PC-9 (cell line): ENCODE measurements around the gene STH. TPM values are rescaled to one million over a fixed set of nuclear protein-coding genes. Genes with fewer than 3 reads are reported as not detected.

Experiments used
- BruUV-seq: library from RNA; stranded (reverse); fragments of 400-500 nt; replicated peaks from 2 replicates; lab custom pipeline; 2021; lab: Mats Ljungman, UMichigan
- CTCF ChIA-PET: fragments of 300-600 bp; sonication (Branson Sonifier 250); formaldehyde crosslinking; loops from one replicate; lab custom pipeline; 2022; ENCODE audit warnings: antibody characterized with exemption; lab: Charles Lee
- POLR2A ChIA-PET: fragments of 300-600 bp; sonication (Branson Sonifier 250); formaldehyde crosslinking; loops from one replicate; lab custom pipeline; 2022; ENCODE audit warnings: antibody characterized with exemption; ENCODE audit not compliant: unreplicated experiment; lab: Charles Lee
- DNase-seq, 2 experiments: peaks; one replicate each; pipeline versions ENCODE4 v3.0.0 to v3.0.0-alpha.2; 2015 to 2022; ENCODE audit warnings: mixed read lengths in 1 of 2
- H2AFZ ChIP-seq: fragments of 200-600 bp; sonication (generic); 2 replicates; pipeline ENCODE4 v1.8.1; 2017; ENCODE audit warnings: antibody characterized with exemption
- H3F3A ChIP-seq: fragments of 200-600 bp; sonication (generic); 2 replicates; pipeline ENCODE4 v1.8.1; 2017; ENCODE audit warnings: antibody characterized with exemption, mild to moderate bottlenecking, low read depth; ENCODE audit not compliant: insufficient read depth
- H3K27ac ChIP-seq: fragments of 200-600 bp; sonication (generic); 2 replicates; pipeline ENCODE4 v1.6.1; 2016; ENCODE audit warnings: mixed run types
- H3K27me3 ChIP-seq: fragments of 200-600 bp; sonication (generic); 2 replicates; pipeline ENCODE4 v1.6.1; 2016; ENCODE audit warnings: low read depth, mixed run types; ENCODE audit not compliant: insufficient read depth
- H3K36me3 ChIP-seq: fragments of 200-600 bp; sonication (generic); 2 replicates; pipeline ENCODE4 v1.6.1; 2016; ENCODE audit warnings: low read depth, mixed run types
- H3K4me1 ChIP-seq: fragments of 200-600 bp; sonication (generic); replicated peaks from 2 replicates; pipeline ENCODE4 v1.6.1; 2016; ENCODE audit warnings: mixed run types; ENCODE audit not compliant: insufficient read depth
- H3K4me2 ChIP-seq: fragments of 200-600 bp; sonication (generic); 2 replicates; pipeline ENCODE4 v1.6.1; 2017; ENCODE audit warnings: mixed run types
- H3K4me3 ChIP-seq: fragments of 200-600 bp; sonication (generic); 2 replicates; pipeline ENCODE4 v1.6.1; 2016; ENCODE audit warnings: mixed run types
- H3K79me2 ChIP-seq: fragments of 200-600 bp; sonication (generic); 2 replicates; pipeline ENCODE4 v1.6.1; 2017; ENCODE audit warnings: low read depth, mixed run types
- H3K9me2 ChIP-seq: fragments of 200-600 bp; sonication (generic); 2 replicates; pipeline ENCODE4 v1.8.1; 2017; ENCODE audit warnings: mild to moderate bottlenecking; ENCODE audit not compliant: insufficient read depth
- H3K9me3 ChIP-seq: fragments of 200-600 bp; sonication (generic); 2 replicates; pipeline ENCODE4 v1.8.1; 2016; ENCODE audit warnings: low read depth; ENCODE audit not compliant: insufficient read depth
- H4K20me1 ChIP-seq: fragments of 200-600 bp; sonication (generic); 2 replicates; pipeline ENCODE4 v1.8.1; 2017; ENCODE audit not compliant: insufficient read depth
- CTCF ChIP-seq: fragments of 200-600 bp; sonication (generic); conservative IDR thresholded peaks from 2 replicates; pipeline ENCODE4 v1.6.1; 2017; ENCODE audit warnings: mixed run types, antibody characterized with exemption, mild to moderate bottlenecking, moderate library complexity
- EZH2 ChIP-seq: fragments of 200-600 bp; sonication (generic); IDR thresholded peaks from 2 replicates; pipeline ENCODE4 v1.8.0; 2017; ENCODE audit warnings: antibody characterized with exemption, low read depth
- intact Hi-C: fragments of 100-400 bp; cut with micrococcal nuclease; formaldehyde crosslinking; loops from one replicate; pipeline ENCODE4 v1.10.0; 2022; ENCODE audit not compliant: unreplicated experiment
- total RNA-seq: library from RNA; stranded (reverse); gene quantifications from 2 replicates; pipeline ENCODE4 v1.2.3, GENCODE V29; 2021

STH gene
- total RNA-seq, 1 experiment from 2014 or later = not detected

DNA sequence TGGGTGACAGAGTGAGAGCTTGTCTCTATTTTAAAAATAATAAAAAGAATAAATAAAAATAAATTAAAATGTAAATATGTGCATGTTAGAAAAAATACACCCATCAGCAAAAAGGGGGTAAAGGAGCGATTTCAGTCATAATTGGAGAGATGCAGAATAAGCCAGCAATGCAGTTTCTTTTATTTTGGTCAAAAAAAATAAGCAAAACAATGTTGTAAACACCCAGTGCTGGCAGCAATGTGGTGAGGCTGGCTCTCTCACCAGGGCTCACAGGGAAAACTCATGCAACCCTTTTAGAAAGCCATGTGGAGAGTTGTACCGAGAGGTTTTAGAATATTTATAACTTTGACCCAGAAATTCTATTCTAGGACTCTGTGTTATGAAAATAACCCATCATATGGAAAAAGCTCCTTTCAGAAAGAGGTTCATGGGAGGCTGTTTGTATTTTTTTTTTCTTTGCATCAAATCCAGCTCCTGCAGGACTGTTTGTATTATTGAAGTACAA is 8.5 kb downstream of the STH start:
- H3K27me3 ChIP-seq = no peaks in the 10 kb centered on the region
- H3K4me3 ChIP-seq = no peak overlapping the region
- no peaks in the 10 kb centered on the region for H3F3A ChIP-seq
- intact Hi-C loops = no loop called here
- H3K4me2 ChIP-seq = no peak overlapping the region
- no peaks in the 10 kb centered on the region for H3K9me3 ChIP-seq
- no peak for DNase-seq
- H4K20me1 ChIP-seq = no peaks in the 10 kb centered on the region; the same call in 1 of the 2 replicates
- no peaks in the 10 kb centered on the region for H3K9me2 ChIP-seq
- H3K4me1 ChIP-seq = no peaks in the 10 kb centered on the region
- TF ChIP-seq EZH2 = no peak
- no peak for TF ChIP-seq CTCF
- no peak overlapping the region for H3K27ac ChIP-seq
- no peak overlapping the region for H2AFZ ChIP-seq
- no peaks in the 10 kb centered on the region for H3K36me3 ChIP-seq
- CTCF ChIA-PET = no interaction called here
- H3K79me2 ChIP-seq = no peaks in the 10 kb centered on the region
- BruUV-seq = no TSS peak
- POLR2A ChIA-PET = interaction anchor here (0.7 kb wide), 1 partner anchor 760 kb away, joined by 10 read pairs; no protein-coding TSS in a partner anchor

GRCh38 chr17:46008591-46008990 is 9.5 kb downstream of the STH start:
- H3K27me3 ChIP-seq = no peaks in the 10 kb centered on the region
- H3F3A ChIP-seq = no peaks in the 10 kb centered on the region
- no peaks in the 10 kb centered on the region for H3K9me2 ChIP-seq
- H3K4me3 ChIP-seq = no peak overlapping the region
- H3K36me3 ChIP-seq = no peaks in the 10 kb centered on the region
- no peak overlapping the region for H3K4me2 ChIP-seq
- no peak for TF ChIP-seq CTCF
- TF ChIP-seq EZH2 = no peak
- no peak for DNase-seq
- ChIA-PET POLR2A (no interaction called here), CTCF (no interaction called here)
- no peak overlapping the region for H3K27ac ChIP-seq
- no peaks in the 10 kb centered on the region for H3K9me3 ChIP-seq
- no TSS peak for BruUV-seq
- no peaks in the 10 kb centered on the region for H3K4me1 ChIP-seq
- intact Hi-C loops = no loop called here
- no peak overlapping the region for H2AFZ ChIP-seq
- no peaks in the 10 kb centered on the region for H3K79me2 ChIP-seq
- H4K20me1 ChIP-seq = no peaks in the 10 kb centered on the region; the same call in 1 of the 2 replicates

DNA sequence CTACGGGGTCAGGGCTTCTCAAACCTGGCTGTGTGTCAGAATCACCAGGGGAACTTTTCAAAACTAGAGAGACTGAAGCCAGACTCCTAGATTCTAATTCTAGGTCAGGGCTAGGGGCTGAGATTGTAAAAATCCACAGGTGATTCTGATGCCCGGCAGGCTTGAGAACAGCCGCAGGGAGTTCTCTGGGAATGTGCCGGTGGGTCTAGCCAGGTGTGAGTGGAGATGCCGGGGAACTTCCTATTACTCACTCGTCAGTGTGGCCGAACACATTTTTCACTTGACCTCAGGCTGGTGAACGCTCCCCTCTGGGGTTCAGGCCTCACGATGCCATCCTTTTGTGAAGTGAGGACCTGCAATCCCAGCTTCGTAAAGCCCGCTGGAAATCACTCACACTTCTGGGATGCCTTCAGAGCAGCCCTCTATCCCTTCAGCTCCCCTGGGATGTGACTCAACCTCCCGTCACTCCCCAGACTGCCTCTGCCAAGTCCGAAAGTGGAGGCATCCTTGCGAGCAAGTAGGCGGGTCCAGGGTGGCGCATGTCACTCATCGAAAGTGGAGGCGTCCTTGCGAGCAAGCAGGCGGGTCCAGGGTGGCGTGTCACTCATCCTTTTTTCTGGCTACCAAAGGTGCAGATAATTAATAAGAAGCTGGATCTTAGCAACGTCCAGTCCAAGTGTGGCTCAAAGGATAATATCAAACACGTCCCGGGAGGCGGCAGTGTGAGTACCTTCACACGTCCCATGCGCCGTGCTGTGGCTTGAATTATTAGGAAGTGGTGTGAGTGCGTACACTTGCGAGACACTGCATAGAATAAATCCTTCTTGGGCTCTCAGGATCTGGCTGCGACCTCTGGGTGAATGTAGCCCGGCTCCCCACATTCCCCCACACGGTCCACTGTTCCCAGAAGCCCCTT is 10.9 kb downstream of the STH start:
- Histone ChIP-seq H3K27me3 (no peaks in the 10 kb centered on the region), H3K4me3 (no peak overlapping the region), H3F3A (no peaks in the 10 kb centered on the region), H3K4me2 (no peak overlapping the region), H3K27ac (no peak overlapping the region), H3K79me2 (no peaks in the 10 kb centered on the region), H3K36me3 (no peaks in the 10 kb centered on the region), H3K9me3 (no peaks in the 10 kb centered on the region), H3K4me1 (no peaks in the 10 kb centered on the region), H3K9me2 (no peaks in the 10 kb centered on the region), H4K20me1 (no peaks in the 10 kb centered on the region; the same call in 1 of the 2 replicates), H2AFZ (no peak overlapping the region)
- intact Hi-C loops = no loop called here
- CTCF ChIA-PET = no interaction called here
- TF ChIP-seq EZH2 (no peak), CTCF (no peak)
- no TSS peak for BruUV-seq
- no peak for DNase-seq
- POLR2A ChIA-PET = no interaction called here
